HG02798 (cell line): ENCODE measurements around the gene MEF2C.
"Not testable (repeated sequence)": the region's sequence is repeated elsewhere in the genome, so short reads cannot be mapped to it uniquely, and the experiment has no call there.

ENCODE experiments used
- ATAC-seq: cut with Tn5 transposase; IDR thresholded peaks from one replicate; pipeline ENCODE4 v1.9.1; 2021; ENCODE audit warnings: mild to moderate bottlenecking; ENCODE audit not compliant: unreplicated experiment, poor library complexity

MEF2C gene

DNA sequence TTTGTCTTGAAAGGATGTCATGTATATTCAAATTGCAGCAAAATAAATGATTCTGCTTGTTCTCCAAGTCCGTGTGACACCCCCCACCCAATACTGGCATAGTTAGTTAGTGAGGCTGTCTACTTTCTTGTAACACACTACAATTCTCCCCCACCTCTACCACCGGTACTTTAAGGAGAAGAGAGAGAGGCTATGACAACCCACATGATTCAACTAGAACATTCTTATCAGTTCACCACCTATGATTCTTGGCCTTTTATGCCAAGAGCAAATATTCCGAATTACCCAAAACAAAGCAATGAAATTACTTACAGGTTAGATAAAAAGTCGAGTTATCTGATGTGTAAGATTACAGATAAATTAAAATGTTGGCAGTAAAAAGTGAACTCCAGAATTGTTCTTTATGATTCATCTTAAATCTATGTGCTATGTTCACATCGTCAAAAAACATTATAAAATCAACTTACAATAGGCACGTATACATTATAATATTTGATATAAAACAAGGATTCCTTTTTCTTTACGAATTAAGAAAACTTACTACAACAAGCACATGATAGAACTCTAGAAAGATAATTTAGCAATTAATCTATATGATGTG is 14.4 kb downstream of the MEF2C start:
- ATAC-seq, result no peak

DNA sequence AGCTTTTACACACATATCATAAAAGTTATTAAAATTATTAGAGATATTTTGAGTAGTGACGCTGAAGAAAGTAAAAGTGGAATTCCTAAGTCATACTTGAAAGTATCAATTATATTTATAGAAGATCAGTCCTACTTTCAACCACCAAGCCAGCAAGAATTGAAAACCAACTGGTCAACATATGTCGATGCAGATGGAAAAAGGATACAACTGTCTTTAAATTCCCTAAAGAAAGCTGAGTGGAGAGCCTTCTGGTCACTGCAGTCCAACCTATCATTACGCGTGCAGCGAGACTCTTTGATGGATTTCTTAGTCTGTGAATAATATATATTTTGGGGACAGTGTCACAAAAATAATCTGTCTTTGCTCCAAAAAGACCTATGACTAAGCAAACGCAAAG is 15.3 kb downstream of the MEF2C start:
- ATAC-seq, result no peak

DNA sequence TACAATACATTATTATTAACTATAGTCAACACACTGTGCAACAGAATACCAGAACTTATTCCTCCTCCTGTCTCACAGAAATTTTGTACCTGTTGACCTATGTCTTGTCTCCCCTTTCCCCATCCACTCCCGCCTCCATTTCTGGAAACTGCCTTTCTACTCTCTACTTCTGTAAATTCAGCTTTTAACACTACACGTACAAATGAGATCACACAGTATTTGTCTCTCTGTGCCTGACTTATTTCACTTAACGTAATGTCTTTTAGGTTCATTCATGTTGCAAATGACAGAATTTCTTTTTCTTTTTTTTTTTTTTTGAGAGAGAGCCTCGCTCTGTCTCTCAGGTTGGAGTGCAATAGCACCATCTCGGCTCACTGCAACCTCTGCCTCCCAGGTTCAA is 19.5 kb downstream of the MEF2C start:
- no peak for ATAC-seq

DNA sequence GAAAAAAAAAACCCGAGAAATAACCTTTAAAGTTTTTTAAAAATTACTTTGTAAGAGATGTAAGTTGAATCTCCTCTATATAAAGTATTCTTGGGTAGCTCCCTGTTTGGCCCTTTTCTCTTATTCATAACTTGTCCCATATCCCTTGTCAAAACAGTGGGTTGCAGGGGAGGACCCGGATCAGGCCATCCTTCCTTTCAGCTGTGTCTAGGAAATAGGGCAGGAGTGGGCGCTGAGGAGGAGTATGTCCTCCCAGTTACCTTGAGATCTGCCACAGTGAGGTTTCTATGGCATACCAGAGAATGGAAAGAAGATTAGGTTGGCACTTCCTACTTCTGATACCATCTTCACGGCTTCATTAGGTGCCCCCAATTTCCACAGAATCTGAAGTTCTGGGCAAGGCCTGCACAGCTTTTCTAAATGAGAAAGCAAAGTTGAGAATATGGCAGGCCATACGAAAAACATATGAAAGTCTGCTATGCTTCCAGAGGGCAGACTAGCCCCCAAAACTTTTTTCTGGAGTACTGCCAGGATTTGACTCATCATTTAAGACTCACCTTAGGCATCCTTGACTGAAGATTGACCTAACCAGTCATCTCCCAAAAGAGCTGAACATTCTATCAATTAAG is 20.3 kb downstream of the MEF2C start:
- ATAC-seq, result no peak

DNA sequence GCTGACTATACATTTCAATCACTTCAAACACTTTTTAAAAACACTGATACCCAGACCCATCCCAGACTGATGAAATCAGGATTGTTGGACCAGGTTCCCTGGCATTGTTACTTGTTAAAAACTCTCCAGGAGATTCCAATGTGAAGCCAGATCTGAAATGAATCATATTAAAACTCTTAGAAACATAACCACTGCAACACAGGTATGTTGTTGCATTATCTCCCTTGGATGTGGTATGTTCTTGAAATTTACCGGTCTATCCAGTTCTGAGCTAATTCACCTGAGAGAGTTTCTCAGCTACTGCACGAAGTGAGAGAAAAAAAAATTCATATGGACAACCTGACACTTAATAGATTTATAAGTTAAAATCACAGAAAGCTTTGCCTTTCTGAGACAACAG is 21.8 kb downstream of the MEF2C start:
- ATAC-seq, result no peak

DNA sequence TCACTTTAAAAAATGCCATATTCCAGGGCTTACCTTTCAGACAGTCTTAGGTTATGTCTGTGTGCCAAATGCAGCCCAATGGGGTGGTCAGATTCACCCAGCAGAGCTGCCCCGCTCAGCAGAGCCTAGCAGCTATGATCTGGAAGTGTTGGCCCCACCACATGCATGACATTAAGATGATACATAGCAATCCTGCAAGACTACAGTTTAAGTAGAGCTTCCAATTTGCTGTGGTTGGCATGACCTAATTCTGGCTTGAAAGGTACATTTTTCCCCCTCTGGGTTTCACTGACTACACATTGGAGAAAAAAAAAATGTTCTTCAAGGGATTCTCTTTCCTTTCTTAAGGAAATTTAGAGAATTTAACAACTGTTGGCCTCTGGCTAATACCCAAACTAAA is 22.5 kb downstream of the MEF2C start:
- no peak for ATAC-seq

DNA sequence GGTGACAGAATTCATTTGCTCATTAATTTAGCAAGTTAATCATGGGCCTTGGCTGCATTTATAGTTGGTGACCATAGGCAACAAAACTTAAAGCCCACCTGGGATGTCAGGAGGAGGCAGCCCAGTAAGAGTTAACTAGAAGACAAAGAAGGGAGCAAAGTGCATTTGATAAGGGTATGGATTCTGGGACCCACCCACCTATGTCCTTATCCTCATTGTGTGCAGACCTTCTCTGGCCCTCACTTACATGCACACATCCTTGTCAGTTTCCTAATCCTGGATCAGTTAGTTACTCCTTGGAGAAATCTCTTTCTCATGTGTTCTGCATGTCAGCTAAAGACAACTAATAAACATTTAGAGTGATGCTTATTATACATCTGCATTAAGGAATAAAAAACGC is 24.6 kb downstream of the MEF2C start:
- ATAC-seq, result no peak

DNA sequence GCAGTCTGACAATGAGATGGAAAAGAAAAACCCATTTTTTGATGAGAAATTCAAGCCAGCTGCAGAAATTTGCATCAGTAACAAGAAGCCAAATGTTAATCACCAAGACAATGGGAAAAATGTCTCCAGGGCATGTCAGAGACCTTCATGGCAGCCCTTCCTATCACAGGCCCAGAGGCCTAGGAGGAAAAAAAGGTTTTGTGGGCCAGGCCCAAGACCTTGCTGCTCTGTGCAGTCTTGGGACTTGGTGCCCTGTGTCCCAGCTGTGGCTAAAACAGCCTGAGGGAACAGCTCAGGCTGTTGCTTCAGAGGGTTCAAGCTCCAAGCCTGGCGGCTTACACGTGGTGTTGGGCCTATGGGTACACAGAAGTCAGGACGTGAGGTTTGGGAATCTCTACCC is 26.6 kb downstream of the MEF2C start:
- ATAC-seq, result not testable (repeated sequence)

DNA sequence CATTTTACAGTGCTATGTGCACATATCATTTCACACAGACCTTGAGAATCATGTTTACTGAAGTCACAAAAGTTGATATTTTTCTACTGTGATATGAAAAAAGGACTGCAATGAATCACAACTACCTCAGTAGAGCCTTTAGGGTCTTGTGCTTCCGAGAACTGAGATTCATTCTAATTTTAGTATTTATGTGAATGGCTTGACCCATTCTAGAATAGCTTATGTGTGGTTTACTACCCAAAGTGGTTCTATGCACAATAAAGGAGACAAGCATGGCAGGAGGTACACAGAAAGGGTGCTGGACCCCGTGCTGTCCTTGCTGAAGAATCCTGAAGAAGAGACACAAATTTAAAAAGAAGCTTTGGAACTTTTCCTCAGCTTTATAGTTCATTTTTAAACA is 28.2 kb downstream of the MEF2C start:
- ATAC-seq, result no peak

DNA sequence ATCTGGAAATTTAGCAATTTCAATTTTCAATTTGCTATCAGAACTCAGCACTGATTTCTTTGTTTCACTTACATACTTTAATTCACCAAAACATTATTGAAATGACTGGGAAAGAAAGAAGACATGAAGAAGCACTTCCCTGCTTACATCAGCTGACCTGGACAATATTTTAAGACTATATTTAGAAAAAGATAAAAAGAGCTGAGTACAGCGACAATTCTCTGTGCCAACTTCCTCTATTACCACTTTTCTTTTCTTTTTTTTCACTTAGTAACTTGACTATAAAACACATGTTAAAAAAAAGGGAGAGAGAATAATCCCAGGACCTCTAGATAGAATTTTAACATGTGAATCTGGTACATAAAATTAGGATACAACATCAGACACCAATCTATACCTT is 35.6 kb downstream of the MEF2C start:
- ATAC-seq, result no peak

DNA sequence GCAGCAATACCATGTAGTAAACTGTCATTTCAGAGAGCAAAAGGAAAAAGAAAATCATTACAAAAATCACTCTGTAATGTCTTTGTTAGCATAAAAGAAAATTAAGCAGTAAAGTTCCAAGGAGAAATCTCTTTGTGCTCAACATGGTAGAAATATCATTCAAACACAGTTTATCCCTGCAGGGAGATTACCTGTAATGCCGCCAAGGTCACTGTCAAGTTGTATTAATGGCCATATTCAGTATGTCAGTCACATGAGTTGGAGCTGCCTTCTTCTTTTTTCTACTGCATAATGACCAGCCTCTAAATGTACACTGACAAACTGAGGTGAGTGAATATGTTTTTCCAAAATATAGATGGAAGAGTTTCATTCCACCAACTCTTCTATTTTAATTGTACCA is 36.5 kb downstream of the MEF2C start:
- ATAC-seq, result no peak

DNA sequence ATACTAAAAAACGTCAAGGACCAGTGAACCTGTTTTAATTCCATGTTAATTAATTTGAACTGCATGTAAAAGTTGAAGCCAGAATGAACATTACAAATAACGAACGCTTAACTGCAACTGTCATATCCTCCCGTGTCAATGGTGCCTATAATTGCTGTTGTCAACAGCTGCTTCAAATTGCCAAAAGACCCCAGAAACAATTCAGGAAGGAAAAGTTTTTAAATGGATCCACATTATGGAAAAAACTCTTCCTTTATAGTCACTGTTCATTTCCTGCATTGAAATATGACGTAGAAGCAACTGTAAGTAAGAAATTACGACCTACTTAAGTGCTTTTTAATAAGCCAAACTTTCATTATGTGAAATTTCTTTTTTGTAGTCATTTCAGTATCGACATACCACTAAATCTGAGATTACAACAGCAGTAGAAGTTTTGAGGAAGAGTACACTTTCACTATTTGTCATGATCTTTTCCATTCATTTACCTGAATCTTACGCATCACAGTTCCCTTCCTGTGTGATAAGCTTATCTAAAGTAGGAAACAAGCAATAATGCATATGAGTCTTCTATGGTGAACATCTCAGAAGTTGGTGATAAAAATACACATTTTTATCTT is 37.8 kb downstream of the MEF2C start:
- ATAC-seq, result peak; percentile 77

DNA sequence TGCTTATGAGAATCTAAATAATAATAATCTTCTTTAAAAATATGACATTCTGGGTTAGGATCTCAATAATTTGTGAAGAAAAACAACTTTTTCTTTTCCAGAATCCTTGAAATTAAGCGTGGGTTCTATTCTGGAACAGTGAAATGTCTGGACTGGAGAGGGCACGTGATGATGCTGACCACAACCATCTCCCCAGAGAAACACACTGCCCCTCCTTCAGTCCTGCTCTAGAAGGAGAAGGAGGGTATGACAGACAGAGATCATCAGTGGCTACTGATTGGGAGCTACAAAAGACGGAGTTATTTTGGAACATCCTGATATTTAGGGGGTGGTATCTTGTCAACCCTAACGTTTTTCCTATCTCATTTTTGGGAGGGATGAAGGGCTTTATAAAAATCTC is 40.2 kb downstream of the MEF2C start:
- no peak for ATAC-seq

DNA sequence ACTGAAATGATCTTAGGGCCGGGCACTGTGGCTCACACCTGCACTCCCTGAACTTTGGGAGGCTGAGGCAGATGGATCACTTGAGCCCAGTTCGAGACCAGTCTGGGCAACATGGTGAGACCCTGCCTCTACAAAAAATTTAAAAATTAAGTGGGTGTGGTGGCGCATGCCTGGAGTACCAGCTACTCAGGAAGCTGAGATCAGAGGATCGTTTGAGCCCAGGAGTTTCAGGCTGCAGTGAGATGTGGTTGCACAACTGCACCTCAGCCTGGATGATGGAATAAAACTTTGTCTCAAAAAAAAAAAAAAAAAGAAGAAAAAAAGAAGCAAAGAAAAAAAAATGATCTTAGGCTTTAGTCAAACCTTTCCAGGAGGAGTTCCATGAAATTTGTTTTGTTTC is 41.8 kb downstream of the MEF2C start:
- no peak for ATAC-seq

DNA sequence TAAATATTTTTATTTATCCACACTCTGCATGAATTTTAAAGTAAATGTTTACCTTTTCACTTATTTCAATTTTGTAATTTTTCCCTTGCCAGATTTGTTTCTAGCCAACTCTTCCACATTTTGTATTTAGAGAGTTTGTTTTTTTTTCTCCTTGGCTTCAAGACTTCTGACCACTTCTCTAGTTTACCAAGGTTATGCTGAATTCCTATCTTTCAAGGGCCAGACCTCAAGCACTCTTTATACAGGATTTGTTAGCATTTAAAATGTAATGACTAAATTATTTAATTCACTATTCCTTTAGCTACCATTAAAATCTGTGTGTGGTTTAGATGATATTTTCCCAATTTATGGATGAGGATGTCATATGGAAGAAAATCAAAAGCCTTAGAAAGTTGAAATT is 42.5 kb downstream of the MEF2C start:
- no peak for ATAC-seq

DNA sequence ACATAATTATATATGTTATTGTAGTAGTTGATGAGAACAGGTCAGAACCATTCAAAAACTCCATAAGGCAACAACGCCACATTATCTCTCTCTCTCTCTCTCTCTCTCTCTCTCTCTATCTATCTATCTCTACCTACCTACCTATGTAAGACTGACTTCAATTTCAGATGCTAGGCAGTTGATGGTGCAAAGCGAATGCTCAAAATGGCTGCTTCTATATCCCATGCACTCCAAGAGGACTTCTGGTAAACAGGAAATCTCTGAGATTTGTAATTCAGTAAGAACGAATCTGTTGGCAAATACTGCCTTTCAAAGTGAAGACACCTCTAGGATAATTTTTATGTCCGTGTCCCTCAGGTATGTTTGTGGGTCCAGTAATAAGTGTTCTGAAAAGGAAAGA is 43.7 kb downstream of the MEF2C start:
- ATAC-seq, result no peak

DNA sequence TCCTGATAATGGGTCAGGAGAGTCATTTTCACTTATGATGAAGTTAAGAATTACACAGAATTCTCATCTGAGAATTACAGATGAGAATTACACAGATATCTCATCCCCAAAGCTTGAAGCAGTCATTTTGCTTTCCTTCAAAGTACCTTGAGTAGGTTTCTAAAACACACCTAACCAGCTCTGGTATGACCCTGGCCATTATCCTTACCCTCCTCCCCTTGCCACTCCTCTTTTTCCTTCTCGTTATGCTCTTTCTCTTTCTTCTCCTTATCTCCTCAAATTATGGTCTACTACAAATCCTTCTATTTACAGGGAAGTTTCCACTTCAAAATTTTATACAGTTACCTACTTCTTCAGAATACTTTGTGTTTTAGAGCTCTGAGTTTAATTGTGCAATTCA is 44.5 kb downstream of the MEF2C start:
- ATAC-seq, result no peak

DNA sequence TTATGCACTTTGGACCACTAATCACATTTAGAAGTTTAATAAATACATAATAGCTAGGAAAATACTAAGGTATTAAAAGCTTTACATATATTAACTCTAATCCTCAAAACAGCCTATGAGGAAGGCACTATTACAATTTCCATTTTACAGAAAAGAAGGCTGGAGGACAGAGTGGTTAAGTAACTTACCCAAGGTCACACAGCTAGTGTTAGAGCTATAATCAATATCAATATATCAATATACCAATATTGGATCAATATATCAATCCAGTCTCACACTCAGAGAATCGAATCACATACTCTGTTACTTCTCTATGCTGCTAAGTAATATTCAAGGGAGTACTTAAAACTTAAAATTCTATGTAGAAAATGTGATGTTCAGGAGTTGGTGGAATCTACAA is 45.2 kb downstream of the MEF2C start:
- no peak for ATAC-seq

DNA sequence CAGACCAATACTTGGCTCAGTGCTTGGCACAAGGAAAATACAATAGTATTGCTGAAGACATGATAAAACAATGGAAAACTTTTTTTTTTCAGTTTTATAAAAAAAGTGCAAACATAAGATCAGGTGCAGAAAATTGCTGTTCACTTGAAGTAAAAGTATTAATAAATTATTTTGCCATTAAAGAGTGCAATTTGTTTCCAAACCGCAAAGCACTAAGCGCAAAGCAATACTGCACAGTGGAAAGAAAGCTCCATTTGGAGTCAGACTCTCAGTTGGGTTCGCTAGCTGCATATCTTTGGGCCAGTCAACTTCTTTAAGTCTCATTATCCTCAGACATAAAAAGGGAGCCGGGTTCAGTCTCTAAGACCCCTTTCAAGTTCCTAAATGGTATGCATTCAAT is 45.8 kb downstream of the MEF2C start:
- ATAC-seq, result no peak

DNA sequence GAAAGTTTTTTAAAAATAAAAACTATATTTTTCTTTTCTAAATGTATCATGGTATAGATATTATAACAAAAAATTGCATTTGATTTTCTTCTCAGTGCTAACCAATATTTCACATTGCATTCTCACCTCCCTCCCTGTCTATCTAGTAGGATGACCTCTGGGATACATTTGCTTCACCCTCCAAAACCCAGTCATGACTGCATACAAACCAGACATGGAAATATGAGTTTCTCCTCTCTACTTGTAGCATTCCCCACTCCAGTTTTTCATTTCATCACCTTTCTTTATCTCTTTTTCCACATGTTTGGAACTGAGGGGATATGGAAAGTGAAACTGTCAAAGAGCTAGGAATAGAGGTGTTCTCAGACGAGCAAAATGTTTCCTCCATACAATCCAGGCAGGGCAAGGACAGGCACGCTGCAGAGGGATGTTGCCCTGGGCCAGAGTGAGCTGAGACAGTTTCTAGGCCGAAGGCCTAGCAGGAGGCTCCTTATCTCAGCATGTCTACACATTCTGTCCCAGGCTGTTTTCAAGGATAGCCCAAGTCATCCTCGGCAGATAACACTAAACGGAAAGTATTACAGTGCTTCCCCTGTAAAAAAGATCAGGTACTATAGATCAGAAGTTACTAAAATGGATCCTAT is 46.7 kb downstream of the MEF2C start:
- no peak for ATAC-seq

DNA sequence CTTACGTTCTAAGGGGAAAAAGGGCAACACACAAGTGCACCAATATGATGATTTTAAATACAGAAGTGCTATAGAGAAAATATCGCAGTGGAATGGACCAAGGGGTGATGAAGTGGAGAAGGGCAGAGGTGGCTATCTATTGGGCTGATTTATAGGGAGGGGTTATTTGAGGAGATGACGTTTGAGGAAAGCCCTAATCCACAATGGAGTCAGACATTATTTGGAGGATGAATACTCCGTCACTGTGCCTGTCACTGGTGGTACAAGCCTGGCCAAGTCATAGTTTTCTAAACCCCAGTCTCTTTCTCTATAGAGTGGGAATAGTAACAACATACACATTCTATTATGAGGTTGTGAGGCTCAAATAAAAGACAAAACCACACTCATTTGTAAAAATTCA is 48.5 kb downstream of the MEF2C start:
- no peak for ATAC-seq

DNA sequence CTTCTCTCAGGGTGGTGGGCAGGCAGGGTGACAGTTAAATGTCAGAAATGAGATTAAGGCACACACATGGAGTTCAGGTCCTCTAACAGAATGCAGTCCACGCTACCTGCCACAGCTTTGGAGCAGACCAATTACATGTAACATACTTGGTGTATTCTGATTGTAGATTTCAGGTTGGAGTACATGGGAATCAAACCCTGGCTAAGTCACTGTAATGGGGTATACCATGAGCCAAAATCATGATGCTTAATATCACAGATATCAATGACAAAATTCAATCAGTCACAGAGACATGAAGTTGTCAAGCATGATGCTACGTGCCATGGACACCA is 48.9 kb downstream of the MEF2C start:
- no peak for ATAC-seq
